KOPT-K1 (cell line): Measurements from ENCODE around the gene RSPH1.

ENCODE experiments used
- H3K27ac ChIP-seq: fragments of 200-600 bp; sonication (generic); 2 replicates; pipeline ENCODE4 v1.5.1; 2016; ENCODE audit warnings: antibody characterized with exemption, mild to moderate bottlenecking, low read depth, low read length; ENCODE audit not compliant: poor library complexity, severe bottlenecking
- H3K36me3 ChIP-seq: fragments of 200-600 bp; sonication (generic); 2 replicates; pipeline ENCODE4 v1.5.1; 2017; ENCODE audit warnings: antibody characterized with exemption, mild to moderate bottlenecking, low read length, moderate library complexity; ENCODE audit not compliant: insufficient read depth
- H3K9me3 ChIP-seq: fragments of 200-600 bp; sonication (generic); 2 replicates; pipeline ENCODE4 v1.5.1; 2017; ENCODE audit warnings: antibody characterized with exemption, low read length, mild to moderate bottlenecking; ENCODE audit not compliant: insufficient read depth, poor library complexity, severe bottlenecking

RSPH1 gene

GRCh38 chr21:42512346-42513034 is 16.5 kb upstream of the RSPH1 start:
- no peaks in the 10 kb centered on the region for H3K9me3 ChIP-seq
- no peaks in the 10 kb centered on the region; the same call in 1 of the 2 replicates for H3K36me3 ChIP-seq
- H3K27ac ChIP-seq, result no peak overlapping the region

GRCh38 chr21:42509244-42509643 is 13.2 kb upstream of the RSPH1 start:
- Histone ChIP-seq H3K27ac (no peak overlapping the region), H3K9me3 (no peaks in the 10 kb centered on the region), H3K36me3 (no peaks in the 10 kb centered on the region)

GRCh38 chr21:42508371-42508770 is 12.3 kb upstream of the RSPH1 start:
- H3K9me3 ChIP-seq, result no peaks in the 10 kb centered on the region
- H3K27ac ChIP-seq, result no peak overlapping the region

GRCh38 chr21:42507418-42507817 is 11.4 kb upstream of the RSPH1 start:
- Histone ChIP-seq H3K27ac (no peak overlapping the region), H3K9me3 (no peaks in the 10 kb centered on the region), H3K36me3 (no peaks in the 10 kb centered on the region)

More at GRCh38 chr21:42508371-42508770, 12.3 kb upstream of the RSPH1 start:
- H3K36me3 ChIP-seq, result no peaks in the 10 kb centered on the region

GRCh38 chr21:42505090-42505726 is 9.2 kb upstream of the RSPH1 start:
- Histone ChIP-seq H3K9me3 (no peaks in the 10 kb centered on the region), H3K27ac (no peak overlapping the region), H3K36me3 (no peaks in the 10 kb centered on the region)

DNA sequence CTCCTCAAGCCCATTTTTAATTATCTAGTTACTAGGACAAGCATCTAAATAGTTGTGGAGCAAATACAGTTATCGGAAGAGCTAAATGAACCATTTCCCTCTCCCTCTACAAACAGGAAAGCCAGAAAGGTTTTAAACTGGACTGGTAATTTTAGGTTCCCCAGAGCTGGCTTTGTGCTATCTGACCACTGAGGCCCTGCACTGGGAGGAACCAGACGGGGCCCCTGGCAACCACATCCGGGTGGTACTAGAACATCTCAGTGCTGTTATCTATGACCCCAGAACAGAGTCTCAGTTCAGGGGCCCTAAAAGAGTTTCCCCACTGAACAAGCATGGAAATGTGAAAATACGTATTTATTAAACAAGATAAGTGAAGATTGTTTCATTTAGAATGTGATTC is 7.7 kb upstream of the RSPH1 start:
- Histone ChIP-seq H3K9me3 (no peaks in the 10 kb centered on the region), H3K36me3 (no peaks in the 10 kb centered on the region), H3K27ac (peak overlapping the region; percentile 48)

DNA sequence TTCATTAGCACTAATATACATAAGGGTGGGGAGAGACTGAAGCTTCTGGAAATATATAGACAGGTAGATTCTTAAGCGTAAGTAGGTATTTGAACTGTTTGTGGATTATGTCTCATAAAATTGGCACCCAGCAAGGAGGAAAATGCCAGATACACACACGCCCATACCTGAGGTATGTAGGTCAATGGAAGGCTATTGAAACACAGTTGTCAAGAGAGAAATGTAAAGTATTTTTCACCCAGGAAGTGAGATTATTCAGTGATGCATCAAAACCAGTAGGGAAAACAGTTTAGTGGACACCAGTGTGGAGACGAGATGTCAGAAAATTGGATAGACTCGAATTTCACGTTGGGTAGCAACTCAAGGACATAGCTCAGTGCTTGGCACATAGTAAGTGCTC is 4.7 kb upstream of the RSPH1 start:
- Histone ChIP-seq H3K9me3 (no peaks in the 10 kb centered on the region), H3K36me3 (no peaks in the 10 kb centered on the region), H3K27ac (no peak overlapping the region)

DNA sequence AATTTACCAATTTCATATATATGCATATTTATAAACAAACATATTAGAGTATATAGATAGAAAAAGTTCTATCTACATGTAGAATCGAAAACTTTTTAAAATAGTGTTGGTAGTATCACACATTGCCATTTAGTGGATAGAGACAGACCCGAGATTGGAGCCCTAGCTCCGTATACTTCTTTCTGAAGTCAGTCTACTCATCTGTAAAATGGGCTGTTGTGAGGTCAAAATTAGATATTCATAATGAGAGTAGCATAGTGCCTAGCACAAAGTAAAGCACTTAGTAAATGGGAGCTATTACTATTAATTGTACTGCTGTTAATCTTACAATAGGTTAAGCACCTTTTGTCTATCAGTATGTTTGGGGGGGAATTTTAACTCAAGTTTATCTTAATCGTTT is 4.2 kb upstream of the RSPH1 start:
- Histone ChIP-seq H3K27ac (no peak overlapping the region), H3K9me3 (no peaks in the 10 kb centered on the region), H3K36me3 (no peaks in the 10 kb centered on the region)

- Histone ChIP-seq H3K27ac (no peak overlapping the region), H3K9me3 (no peaks in the 10 kb centered on the region), H3K36me3 (no peaks in the 10 kb centered on the region)
Measured at GRCh38 chr21:42499444-42500112, 3.6 kb upstream of the RSPH1 start.

DNA sequence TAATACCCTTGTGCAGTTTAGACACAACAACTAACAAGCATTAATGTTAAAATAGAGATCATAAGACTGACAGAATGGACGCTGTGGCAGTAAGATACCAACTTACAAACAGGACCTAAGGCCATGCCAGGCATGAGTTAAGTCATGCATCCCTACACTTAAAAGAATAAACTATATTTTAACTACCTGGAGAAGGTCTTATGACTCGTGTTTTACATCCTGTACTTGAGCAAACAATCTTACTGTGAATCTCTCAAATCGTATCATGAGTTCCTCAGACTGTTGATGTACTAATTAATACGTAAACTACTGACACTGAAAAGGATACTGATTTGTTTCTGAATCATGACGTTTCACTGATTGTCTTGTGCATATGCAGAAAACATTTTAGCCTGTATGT is 2.0 kb upstream of the RSPH1 start:
- Histone ChIP-seq H3K9me3 (no peaks in the 10 kb centered on the region), H3K27ac (no peak overlapping the region), H3K36me3 (no peaks in the 10 kb centered on the region)

GRCh38 chr21:42496839-42497202 is 797 bp upstream of the RSPH1 start:
- Histone ChIP-seq H3K27ac (peak overlapping the region; percentile 65), H3K36me3 (no peaks in the 10 kb centered on the region), H3K9me3 (no peaks in the 10 kb centered on the region)

DNA sequence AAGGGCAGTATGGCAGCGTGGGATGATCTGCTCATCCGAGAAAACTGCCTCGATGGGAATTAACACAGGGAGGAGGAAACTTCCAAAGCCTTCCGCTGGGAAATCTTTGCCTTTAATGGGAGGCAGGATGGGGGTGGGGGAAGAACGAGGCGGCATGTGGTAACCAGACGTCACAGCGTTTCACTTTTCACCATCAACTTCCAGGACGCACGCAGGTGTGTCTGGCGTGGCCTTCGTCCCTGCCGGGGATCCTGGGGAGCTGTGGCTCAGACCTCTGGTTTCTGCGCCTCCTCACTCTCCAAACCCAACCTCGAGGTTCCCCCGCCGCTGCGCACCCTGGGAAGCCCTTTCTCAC is 282 bp downstream of the RSPH1 start:
- no peaks in the 10 kb centered on the region for H3K36me3 ChIP-seq
- H3K27ac ChIP-seq, result peak overlapping the region; percentile 13
- H3K9me3 ChIP-seq, result no peaks in the 10 kb centered on the region

- Histone ChIP-seq H3K36me3 (no peaks in the 10 kb centered on the region), H3K9me3 (no peaks in the 10 kb centered on the region), H3K27ac (no peak overlapping the region)
Measured at GRCh38 chr21:42495027-42495426, 997 bp downstream of the RSPH1 start.

DNA sequence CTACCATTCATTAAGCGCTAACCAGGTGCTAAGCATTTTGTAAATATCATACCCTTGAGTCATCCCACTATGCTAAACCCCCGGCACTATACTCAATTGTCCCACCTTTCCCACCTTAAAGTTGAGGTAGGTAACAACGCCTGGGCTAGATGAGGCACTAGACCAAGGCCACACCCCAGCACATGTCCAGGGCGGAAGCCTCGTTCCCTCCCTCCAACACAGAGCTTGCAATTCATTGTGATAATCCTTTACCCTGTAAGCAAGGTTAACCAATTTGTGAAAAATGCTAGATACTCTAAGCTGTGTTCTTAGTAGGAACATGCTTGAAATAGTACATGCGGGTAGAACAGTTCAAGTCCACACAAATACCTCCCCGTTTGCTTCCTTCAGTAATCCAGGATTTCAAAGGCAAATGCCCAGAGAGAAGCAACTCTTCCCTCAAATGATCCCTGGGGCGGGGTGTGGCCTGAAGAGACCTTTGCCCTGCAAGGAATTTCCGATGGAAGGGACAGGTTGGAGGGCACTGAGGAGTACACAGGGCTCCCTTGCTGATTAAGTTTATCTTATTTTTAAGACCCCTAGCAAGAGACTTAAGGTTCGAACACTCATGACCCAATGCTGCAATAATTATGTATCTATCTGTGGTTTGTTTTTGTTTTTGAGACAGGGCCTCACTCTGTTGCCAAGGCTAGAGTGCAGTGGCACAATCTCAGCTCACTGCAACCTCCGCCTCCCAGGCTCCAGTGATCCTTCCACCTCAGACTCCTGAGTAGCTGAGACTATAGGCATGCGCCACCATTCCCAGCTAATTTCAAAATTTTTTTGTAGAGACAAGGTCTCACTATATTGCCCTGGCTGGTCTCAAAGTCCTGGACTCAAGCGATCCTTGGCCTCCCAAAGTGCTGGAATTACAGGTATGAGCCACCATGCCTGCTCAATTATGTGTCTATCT is 2.6 kb downstream of the RSPH1 start:
- H3K36me3 ChIP-seq, result no peaks in the 10 kb centered on the region
- no peaks in the 10 kb centered on the region for H3K9me3 ChIP-seq
- H3K27ac ChIP-seq, result no peak overlapping the region

- Histone ChIP-seq H3K36me3 (no peaks in the 10 kb centered on the region), H3K9me3 (no peaks in the 10 kb centered on the region), H3K27ac (no peak overlapping the region)
Measured at GRCh38 chr21:42492201-42492600, 3.8 kb downstream of the RSPH1 start.
